NCI-H2107 treated with DMSO at 0.1 percent for 48 hours (cell line): ENCODE results near the gene ATXN1.
"Not testable (repeated sequence)": the region's sequence is repeated elsewhere in the genome, so short reads cannot be mapped to it uniquely, and the experiment has no call there.

ENCODE experiments used
- DNase-seq: peaks from one replicate; lab custom pipeline; 2025; ENCODE audit not compliant: unreplicated experiment; lab: John Stamatoyannopoulos, UW

The ATXN1 gene

DNA sequence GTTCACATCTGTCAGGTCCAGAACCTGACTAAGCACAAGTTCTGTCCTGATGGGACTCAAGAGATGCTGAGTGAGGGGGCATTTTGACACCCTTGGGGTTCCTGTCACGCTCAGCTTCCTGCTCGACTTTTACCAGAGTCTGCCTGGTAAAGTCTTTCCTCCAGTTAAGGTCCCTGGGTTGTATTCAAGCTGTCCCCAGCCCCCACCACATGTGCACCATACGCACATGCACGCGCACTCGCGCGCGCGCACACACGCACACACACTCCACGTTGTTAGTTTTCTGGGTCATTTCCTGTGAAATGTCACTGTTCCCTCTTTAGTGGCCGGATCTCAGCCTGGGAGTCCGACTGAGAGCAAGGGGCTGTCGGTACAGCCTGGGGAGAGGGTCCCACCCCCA is 356.8 kb downstream of the ATXN1 start:
- DNase-seq: no peak

DNA sequence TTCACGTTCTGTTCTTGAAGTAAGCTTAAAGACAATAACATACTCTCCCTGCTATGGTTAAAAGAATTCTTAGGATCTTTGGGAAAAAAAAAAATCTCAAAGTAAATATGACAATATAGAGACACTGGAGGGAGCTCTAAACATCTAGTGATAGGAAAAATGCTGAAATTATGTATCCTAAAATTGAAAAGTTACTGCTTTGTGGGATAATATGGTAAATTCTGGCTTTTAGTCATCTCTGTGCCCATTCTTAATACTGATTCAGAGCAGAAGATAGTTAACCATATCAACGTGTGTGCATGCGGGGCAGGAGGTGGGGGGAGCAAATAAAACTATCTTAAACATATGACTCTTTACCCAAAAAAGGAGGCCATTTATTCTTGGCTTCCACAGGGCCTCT is 357.4 kb downstream of the ATXN1 start:
- DNase-seq: no peak

DNA sequence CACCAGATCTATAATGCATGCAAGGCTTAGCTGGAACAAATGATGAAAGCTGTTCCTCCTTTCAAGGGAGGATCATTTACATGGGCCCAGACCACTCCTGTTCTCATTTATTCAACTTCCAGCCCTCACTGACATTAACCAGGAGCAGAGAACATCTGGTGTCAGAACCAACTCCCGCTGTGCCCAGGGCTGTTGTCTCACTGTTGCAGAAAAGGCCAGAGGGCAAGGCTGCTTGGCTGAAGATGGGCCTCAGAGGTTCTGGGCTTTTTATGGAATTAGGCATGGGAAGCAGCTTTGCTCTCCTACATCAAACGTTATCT is 358.7 kb downstream of the ATXN1 start:
- DNase-seq: no peak

DNA sequence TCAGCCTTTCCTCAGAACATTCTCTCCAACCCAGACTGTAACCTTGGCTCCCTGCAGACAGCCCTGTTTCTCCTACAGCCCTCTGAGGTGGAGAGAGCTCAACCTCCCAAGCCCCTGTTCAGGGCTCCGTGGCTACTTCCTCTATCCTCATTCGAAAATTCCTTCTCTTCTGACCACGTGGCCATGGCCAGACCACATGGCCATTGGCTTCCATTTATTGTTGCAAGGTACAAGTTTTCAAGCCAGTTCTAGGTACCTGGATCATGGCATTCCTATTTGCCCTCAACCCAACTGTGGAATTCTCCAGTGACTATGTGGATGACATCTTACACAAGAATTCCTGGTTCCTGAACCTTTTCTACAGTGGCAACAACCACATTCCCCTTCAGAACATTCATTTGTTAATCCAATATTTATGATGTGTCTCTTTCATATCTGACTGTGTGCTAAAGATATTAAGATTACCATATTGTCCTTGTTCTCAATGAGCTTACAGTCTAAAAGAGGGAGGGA is 361.0 kb downstream of the ATXN1 start:
- no peak for DNase-seq

DNA sequence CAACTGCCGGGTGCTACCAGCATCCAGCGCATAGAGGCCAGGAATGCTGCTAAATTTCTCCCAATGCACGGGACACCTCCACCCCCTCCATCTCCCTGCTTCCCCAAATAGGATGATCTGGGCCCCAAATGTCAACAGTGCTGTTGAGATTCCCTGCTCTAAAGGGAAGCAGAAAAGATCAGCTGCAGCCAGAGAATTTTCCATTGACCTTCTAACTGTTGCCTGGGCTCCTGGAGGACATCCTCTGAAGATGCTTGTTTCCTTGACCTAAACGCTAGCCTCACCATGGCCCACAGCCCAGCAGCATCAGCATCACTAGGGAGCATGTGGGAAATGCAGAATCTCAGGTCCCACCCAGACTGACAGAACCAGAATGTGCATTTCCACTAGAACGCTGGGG is 361.6 kb downstream of the ATXN1 start:
- no peak for DNase-seq

DNA sequence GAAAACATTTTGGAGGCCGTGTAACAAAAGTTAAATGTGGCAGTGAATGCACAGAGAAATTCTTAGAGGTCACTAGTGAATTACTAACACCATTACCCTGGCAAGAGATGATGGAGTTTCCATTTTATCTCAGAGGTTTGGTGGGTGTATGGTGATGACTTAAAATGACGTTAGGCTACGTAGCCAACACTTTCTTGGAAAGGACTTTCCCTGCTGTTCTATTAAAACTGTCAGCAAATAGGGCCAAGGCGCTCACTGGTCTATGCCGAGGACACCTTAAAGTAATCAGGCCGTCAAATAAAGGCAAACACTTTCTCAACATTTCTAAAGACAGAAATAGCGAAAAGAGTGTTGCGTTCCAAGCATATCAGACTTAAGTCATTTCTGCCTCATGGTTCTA is 362.1 kb downstream of the ATXN1 start:
- DNase-seq: no peak

DNA sequence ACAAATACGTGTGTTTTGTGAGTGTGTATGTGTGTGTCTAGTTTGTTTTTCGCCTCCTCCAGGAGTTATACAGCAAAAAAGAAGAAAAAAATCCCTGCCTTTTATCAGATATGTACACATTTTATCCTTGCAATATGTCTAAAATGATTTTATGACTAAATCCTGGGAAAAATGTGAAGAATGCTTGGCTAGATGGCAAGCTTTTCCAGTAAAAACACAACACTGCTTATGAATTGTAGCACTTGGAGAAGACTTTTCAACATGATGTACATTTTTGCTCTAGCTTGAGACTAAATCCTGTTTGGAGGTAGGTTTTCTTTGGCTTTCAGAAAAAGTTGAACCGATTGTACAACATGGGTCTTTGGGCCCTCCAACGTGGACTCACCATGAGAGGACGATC is 362.7 kb downstream of the ATXN1 start:
- DNase-seq: no peak

DNA sequence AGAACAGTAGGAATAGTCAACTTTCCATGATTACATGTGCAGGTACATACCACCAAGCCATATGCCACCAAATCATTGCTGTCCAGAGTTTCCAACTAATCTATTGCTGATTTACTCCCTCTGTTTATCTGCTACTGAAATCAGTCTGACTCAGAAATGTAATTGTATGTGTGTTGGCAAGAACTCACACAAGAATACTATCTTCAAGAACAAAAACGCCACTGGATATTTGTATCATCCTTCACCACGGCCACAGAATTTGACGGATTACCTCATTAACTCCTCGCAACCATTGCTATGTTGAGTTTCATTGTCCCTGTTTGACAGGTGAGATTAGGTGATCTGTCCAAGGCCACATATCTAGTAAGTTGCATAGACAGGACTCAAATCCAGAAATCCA is 363.6 kb downstream of the ATXN1 start:
- DNase-seq: no peak

DNA sequence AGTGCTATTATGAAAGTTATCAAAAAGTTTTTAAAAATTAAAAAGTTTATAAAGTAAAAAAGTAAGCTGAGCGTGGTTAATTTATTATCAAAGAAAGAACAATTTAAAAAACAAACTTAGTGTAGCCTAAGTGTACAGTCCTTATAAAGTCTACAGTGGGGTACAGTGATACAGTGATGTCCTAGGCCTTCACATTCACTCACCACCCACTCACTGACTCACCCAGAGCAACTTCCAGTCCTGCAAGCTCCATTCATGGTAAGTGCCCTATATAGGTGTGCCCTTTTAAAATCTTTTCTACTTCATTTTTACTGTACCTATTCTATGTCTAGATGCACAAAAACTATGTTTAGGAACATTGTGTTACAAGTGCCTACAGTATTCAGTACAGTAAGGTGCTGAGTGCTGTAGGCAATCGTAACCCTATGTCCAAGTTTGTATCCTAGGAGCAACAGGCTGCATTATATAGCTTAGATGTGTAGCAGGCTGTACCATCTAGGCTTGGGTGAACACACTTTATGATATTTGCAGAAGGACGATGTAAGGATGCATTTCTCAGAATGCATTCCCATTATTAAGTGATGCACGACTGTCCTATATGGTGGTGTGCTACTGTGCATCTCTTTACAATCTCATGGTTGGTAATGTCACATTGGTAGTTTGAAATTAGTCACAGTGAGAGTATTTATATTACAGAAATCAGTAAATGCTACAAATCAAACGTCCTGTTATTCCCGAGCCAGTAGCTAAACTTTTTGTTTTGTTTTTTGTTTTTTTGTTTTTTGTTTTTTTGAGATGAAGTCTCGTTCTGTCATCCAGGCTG is 364.6 kb downstream of the ATXN1 start:
- DNase-seq: no peak

DNA sequence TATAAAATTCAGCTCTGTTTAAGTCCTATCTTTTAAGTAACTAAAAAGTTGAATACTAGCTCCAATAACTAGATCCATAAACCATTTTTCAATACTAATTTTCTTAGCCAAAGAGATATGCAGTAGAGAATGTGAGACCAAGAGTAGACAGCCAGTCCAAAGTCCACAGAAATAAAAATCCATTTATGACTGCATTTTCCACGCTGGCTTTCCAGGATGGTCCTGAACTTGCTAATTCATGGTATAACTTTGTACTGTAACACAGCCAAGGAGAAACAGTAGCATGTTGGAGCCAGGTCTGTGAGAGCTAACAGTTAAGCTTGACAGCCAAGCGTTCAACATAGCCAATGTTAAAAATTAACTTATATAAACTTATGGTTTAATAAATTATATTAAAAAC is 366.6 kb downstream of the ATXN1 start:
- DNase-seq: no peak

DNA sequence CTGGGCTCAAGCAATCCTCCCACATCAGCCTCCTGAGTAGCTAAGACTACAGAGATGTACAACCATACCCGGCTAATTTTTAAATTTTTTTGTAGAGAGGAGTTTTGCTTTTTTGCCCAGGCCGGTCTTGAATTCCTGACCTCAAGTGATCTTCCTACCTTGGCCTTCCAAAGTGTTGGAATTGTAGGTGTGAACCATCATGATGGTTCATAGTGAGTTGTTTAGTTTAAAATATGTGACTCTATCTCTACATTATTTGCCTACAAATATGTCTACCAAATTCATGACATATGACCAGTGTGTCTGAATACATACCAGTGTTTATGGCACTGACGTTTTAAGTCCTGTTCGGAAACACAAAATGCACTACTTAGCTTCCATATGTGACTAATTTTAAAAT is 367.9 kb downstream of the ATXN1 start:
- DNase-seq: no peak

DNA sequence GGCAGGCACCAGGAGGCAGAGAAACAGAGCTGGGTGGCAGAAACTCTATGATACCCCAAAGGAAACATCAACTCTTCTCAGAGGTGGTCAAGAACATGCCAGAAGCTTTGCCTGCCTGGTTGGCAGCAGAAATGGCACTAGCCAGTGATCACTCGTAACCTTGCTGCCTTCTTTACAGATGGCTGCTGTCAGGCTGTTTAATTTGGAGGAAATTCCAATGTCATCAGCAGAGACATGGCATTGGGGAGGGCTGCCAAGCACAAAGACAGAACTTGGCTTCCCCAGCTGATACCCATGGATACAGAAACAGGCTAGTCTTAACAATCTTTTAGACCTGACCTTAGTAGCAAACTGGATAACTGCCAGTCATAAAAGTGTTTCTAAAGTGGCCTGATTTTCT is 369.2 kb downstream of the ATXN1 start:
- no peak for DNase-seq

DNA sequence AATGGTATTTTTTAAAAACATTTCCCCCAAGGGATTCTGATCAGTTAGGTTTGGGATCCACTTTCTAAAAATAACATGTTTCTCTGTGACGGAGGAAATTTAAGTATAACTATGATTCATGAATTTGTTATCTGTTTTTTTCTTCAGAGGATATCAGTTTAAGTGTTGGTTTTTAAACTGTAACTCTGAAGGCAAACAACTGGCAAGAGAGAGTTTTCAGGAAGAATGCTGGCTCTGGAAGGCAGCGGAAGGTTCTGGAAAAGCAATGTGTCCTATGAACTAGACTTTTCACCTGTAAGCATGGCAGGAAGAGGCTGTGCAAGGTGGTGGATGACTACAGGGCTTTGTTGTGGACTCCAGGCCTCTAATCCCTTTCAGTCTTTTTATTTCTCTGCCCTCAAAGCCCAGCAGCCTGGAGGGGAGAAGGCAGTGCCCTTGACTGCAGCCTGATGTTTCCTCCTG is 369.8 kb downstream of the ATXN1 start:
- no peak for DNase-seq

DNA sequence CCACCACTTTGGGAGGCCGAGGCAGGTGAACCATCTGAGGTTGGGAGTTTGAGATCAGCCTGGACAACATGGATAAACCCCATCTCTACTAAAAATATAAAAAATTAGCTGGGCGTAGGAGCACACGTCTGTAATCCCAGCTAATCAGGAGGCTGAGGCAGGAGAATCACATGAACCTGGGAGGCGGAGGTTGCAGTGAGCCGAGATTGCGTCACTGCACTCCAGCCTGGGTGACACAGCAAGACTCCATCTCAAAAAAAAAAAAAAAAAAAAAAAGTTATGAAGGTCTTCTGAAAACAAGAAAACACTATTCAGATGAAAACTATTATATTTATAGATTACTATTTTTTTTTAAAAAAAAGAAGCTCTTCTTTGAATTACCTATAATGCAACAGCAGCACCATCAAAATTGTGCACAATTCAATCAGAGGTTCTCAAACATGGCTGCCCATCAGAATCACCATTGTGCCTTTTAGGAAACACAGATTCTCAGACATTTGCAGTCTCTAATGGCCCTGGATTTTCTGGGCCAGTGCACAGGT is 370.3 kb downstream of the ATXN1 start:
- DNase-seq: not testable (repeated sequence)

DNA sequence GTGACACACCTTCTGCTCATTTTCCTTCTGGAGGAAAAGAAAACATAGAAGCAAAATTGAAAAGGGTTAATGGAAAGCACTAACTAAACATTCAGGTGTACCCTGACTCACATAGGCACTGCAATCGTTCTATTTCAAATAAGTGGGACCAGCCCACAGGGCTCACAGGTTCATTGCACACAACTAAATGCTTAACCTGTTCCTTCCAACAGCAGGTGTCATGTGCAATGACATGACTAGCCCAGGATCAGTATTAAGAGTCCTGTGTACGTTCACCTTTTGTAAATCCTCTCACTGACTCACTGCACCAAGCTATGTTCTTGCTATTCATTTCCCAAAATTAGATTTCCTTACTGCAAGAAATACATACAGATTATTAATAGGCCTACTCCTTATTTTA is 371.6 kb downstream of the ATXN1 start:
- no peak for DNase-seq

DNA sequence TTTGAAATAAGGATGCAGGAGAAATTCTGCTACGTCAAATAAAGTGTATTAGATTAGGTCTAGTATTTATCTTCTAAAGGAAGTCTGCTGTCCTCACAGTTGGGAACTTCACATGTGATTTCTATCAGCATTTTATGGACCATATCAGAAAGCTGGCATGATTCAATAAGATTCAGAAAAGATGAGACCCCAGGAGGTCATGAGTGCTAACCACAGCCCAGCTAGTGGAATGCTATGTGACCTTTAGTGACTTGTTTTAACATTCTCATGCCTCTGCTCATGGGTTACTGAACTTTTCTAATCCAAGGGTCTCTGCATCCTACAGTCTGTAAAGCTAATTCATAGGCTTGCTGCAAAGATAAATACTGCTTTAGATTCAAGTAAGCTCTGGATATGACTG is 372.8 kb downstream of the ATXN1 start:
- DNase-seq: no peak

DNA sequence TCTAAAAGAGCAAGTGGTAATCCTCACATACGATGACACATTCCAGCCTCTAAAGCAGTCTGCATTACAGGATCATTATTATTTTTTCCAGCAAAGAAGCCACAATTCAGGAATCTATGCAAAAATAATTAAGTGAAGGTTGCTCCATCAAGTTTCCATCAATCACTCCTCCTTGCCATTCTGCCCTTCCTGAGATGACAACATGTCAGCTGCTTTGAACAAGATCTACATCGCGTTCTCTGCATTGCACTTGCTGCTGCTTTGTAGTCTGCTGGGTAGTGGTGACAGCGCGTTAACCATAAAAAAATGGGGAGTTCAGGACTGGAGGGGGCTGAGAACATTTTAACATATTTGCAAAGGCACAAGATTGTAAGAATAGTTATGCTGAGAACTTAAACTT is 375.2 kb downstream of the ATXN1 start:
- DNase-seq: no peak

DNA sequence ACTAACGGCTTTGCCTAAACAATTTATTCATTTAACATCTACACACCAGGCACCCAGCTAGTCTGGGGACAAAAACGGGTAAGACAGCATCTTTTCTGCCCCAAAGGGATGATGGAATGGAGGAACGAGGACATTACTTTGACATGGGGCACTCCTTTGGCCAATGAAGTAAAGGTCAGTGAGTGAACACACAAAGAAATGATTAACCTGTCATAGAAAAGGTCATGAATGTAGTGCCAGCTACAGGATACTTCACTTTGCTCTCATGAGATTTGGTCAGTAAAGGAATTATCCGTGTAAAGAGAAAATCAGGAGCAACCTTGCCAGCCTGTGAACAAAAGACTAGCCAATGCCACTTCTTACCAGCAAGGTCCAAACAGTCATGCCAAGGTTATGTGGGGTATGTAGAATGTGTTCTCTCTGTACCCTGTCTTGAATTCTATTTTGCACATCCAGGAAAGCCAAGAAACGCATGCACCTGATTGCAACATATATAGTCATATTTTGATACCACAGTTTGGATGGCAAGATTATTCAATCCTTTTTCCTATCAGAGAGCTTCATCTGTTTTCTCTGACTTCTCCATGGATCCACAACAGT is 377.6 kb downstream of the ATXN1 start:
- DNase-seq: no peak

DNA sequence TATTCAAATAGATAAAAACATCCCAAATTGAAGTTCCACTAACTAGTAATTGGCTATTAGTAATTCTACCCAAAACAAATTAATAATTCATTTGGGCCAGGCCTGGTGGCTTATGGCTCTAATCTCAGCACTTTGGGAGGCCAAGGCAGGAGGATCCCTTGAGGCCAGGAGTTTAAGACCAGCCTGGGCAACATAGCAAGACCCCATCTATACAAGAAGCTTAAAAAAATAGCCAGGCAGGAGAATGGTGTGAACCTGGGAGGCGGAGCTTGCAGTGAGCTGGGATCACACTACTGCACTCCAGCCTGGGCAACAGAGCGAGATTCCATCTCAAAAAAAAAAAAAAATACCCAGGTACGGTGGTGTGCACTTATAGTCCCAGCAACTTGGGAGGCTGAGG is 379.3 kb downstream of the ATXN1 start:
- not testable (repeated sequence) for DNase-seq

DNA sequence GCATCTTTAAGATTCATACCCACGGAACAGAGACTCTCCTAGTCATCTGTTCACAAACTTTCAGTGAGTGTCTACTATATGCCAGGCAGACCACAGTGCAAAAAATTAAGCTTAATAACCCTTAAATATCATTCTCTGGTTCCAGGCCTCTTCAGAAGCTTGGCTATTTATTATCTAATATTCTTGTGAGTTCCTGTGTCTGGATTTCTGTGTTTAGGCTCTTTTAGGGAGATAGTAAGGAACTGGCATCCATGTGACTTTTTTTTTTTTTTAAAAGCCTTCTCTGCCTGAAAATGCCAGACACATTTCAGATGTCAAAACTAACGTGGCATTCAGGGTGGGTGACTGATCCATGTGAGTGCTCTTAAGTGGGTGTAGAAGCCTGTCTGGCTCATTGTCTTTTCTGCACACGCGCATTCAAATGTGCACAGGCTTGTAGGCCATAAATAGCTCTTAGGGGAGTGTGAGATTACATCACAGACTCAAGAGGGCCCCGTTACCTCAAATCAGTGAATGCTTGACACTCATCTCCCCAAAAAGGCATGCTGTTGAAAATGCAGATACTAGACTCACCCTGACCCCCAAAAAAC is 380.9 kb downstream of the ATXN1 start:
- DNase-seq: no peak

DNA sequence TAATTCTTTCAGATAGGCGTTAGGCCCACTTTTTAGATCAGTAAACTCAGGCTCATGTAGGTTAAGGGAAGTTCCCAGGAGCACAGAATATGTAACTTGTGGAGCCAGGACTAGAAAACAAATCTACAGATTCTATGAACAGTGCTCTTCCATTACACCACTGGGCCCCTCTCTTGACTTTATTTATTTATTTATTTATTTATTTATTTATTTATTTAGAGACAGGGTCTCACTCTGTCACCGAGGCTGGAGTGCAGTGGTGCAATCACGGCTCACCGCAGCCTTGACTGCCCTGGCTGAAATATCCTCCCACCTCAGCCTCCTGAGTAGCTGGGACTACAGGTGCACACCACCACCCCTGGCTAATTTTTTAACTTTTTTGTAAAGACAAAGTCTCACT is 382.9 kb downstream of the ATXN1 start:
- not testable (repeated sequence) for DNase-seq

DNA sequence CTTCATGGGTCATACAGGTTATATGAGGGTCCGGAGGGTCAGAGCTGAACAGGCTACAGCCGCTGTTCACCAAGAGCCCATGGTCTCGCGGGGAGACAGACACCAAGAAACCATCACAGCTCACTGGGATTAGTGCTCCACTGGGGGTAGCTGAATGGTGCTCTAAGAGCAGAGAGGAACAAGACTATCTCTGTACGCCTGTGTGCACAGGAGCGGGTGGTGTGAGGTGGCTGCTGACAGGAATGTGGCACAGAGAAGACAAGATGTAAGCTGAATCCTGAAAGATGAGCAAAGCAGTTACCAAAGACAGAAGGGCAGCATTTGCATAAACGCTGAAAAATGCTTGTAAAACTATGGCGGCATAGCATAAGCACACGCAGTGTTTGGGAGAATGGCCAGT is 383.8 kb downstream of the ATXN1 start:
- no peak for DNase-seq
